GM18858 (cell line): ENCODE results near the gene USP1.

Source experiments
- ATAC-seq: cut with Tn5 transposase; IDR thresholded peaks from one replicate; pipeline ENCODE4 v1.9.1; 2021; ENCODE audit not compliant: unreplicated experiment

The USP1 gene

GRCh38 chr1:62426794-62427193 lies 10.1 kb upstream of the USP1 start:
- ATAC-seq, result no peak

- no peak for ATAC-seq
These were observed 8.5 kb upstream of the USP1 start for GRCh38 chr1:62428351-62428750.

- no peak for ATAC-seq
These were observed 7.3 kb upstream of the USP1 start for GRCh38 chr1:62429581-62429980.

- no peak for ATAC-seq
These were observed 2.8 kb upstream of the USP1 start for GRCh38 chr1:62433861-62434617.

- no peak for ATAC-seq
These were observed 2.2 kb upstream of the USP1 start for GRCh38 chr1:62434618-62435001.

- no peak for ATAC-seq
These were observed 1.4 kb upstream of the USP1 start for GRCh38 chr1:62435231-62436038.

GRCh38 chr1:62436039-62436465 lies 797 bp upstream of the USP1 start:
- ATAC-seq, result no peak

GRCh38 chr1:62437273-62437940 lies 558 bp downstream of the USP1 start:
- ATAC-seq, result no peak

- ATAC-seq, result no peak
These were observed 1.3 kb downstream of the USP1 start for GRCh38 chr1:62438163-62438562.

GRCh38 chr1:62439652-62440371 lies 3.0 kb downstream of the USP1 start:
- ATAC-seq, result peak; percentile 28

GRCh38 chr1:62444701-62445100 lies 7.9 kb downstream of the USP1 start:
- no peak for ATAC-seq

GRCh38 chr1:62448221-62448933 lies 11.5 kb downstream of the USP1 start:
- no peak for ATAC-seq

GRCh38 chr1:62450301-62450700 lies 13.5 kb downstream of the USP1 start:
- no peak for ATAC-seq

GRCh38 chr1:62452951-62453350 lies 16.1 kb downstream of the USP1 start:
- no peak for ATAC-seq

- ATAC-seq, result no peak
These were observed 21.1 kb downstream of the USP1 start for GRCh38 chr1:62457955-62458354.

- ATAC-seq, result no peak
These were observed 25.5 kb downstream of the USP1 start for GRCh38 chr1:62462370-62462769.

- ATAC-seq, result no peak
These were observed 30.2 kb downstream of the USP1 start for GRCh38 chr1:62467092-62467491.

GRCh38 chr1:62476525-62477219 lies 39.8 kb downstream of the USP1 start:
- no peak for ATAC-seq

GRCh38 chr1:62481681-62482080 lies 44.8 kb downstream of the USP1 start:
- ATAC-seq, result no peak
